Right lobe of liver (tissue), 6 donors: Measurements from ENCODE around the gene MACF1. TPM values are rescaled to one million over a fixed set of nuclear protein-coding genes. Genes with fewer than 3 reads are reported as not detected.

Experiments used
- ATAC-seq, 4 donors: fragments of 200-7000 bp; cut with Tn5 transposase; one replicate each; pipeline ENCODE4 v1.9.1; 2020; ENCODE audit warnings: mild to moderate bottlenecking in 4 of 4, moderate library complexity in 4 of 4
- DNase-seq, 3 donors: peaks; one replicate each; pipeline ENCODE4 v3.0.0-alpha.2; 2020
- H3K27ac ChIP-seq, 3 donors: fragments of 200-600 bp; one replicate each; pipeline ENCODE4 v1.8.0; 2022
- H3K27me3 ChIP-seq, 2 donors: fragments of 200-600 bp; one replicate each; pipeline ENCODE4 v1.8.0; 2022
- H3K36me3 ChIP-seq, 4 donors: fragments of 200-600 bp; sonication (generic) in 1 of 4; one replicate each; pipeline versions ENCODE4 v1.5.1 to v1.8.0; 2017 to 2022; ENCODE audit warnings: control low read depth in 1 of 4
- H3K4me1 ChIP-seq, 4 donors: fragments of 200-600 bp; sonication (generic) in 1 of 4; one replicate each; pipeline versions ENCODE4 v1.5.1 to v1.8.0; 2017 to 2022; ENCODE audit warnings: control low read depth in 1 of 4
- H3K4me3 ChIP-seq, 3 donors: fragments of 200-600 bp; one replicate each; pipeline ENCODE4 v1.8.0; 2022
- H3K9me3 ChIP-seq, 4 donors: fragments of 200-600 bp; sonication (generic) in 1 of 4; one replicate each; pipeline versions ENCODE4 v1.5.1 to v1.8.0; 2017 to 2022; ENCODE audit warnings: control low read depth in 1 of 4
- CTCF ChIP-seq, 4 donors: fragments of 200-600 bp in 3 of 4; fragments of 450-650 bp in 1 of 4; IDR thresholded peaks; one replicate each; pipeline versions ENCODE4 v1.5.1 to v1.8.0; 2016 to 2022; ENCODE audit warnings: antibody characterized with exemption in 4 of 4, mild to moderate bottlenecking in 2 of 4
- POLR2A ChIP-seq: fragments of 450-650 bp; IDR thresholded peaks from one replicate; pipeline ENCODE4 v1.6.1; 2017; ENCODE audit warnings: antibody characterized with exemption, mild to moderate bottlenecking
- WGBS: methylation state at CpG from one replicate; pipeline ENCODE4 v1.1.6; 2018; ENCODE audit warnings: low coverage, low lambda C conversion rate; ENCODE audit not compliant: insufficient coverage; ENCODE audit errors: missing lambda C conversion rate; 5-methylcytosine and 5-hydroxymethylcytosine counted together
- intact Hi-C, 2 donors: fragments of 100-400 bp; cut with DNase I; formaldehyde crosslinking; loops; one replicate each; pipeline versions ENCODE4 v1.11.2 to v1.14.1; 2022
- total RNA-seq, 6 experiments: library from RNA; depleted of rRNA in 2 of 6; stranded (reverse); fragments of >200 nt in 2 of 6; fragmentation: NEBNext Ultra II Directional in 3 of 6; extraction: Animal tissue kit (Norgen Biotek cat#: 25700) in 3 of 6; gene quantifications; one replicate each; pipeline versions ENCODE4 v1.1.0 to v1.2.4, GENCODE V29; 2016 to 2023
- donor health status: DM: no; HTN: yes; CAD: no.
- donor health status: DM: no; HTN: no; CAD: no.
- donor health status: DM: no; HTN: no; CAD: no.
- donor health status: DM: no; HTN: yes; CAD: no.
- donor health status: DM: no; HTN: yes; CAD: no.

The MACF1 gene
- total RNA-seq, 6 experiments from 2014 or later = 78.4 to 141 (median 100) TPM

DNA sequence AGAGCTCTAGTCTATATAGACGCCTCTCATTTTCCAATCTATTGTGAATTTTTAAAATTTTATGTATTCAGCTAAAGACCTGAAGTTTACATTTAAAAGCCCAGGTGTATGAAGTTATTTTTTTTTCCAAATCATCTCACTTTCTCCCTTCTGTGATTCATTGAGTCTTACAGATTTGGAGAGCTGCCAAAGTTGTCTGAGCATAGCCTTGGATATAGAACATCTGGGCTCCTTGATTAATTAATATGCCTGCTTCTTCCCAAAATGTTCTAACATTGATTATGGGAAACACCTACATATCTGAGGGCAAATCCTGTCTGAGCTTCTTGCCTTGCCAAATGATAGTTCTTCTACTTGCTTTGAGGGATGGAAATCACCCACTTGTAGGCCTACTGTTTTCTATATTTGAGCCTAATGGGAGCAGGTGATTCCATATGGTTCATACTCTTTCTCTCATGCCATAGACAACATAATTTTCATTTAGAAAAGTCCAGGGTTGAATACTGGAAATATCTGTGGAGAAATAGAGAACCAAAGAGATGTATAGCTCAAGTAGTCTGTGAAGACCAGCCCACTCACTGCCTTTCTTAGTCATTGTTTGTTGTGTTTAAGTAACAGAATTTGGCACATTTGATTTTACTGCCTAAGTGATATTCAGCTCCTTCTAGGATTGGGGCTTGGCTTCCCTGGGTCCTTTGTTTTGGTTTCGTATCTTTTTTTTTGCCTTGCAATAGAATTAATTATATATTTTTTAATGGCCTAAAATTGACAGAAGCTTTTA lies 46.2 kb downstream of the MACF1 start:
- H3K27me3 ChIP-seq = no peaks in the 10 kb centered on the region
- ATAC-seq (no peak), DNase-seq (no peak)
- H3K27ac ChIP-seq = no peak overlapping the region
- WGBS = 88% methylated on average over 2 of the region's 2 CpGs
- H3K4me3 ChIP-seq = no peak overlapping the region
- H3K4me1 ChIP-seq = no peaks in the 10 kb centered on the region
- no peaks in the 10 kb centered on the region for H3K9me3 ChIP-seq
- peaks cover 4 to 40% (median 9%) of the 10 kb centered on the region in 4 donors for H3K36me3 ChIP-seq
- no peak for TF ChIP-seq CTCF (IDR thresholded peaks at IDR 0.05)
- no peak for TF ChIP-seq POLR2A
- intact Hi-C loops = loop anchor here (10.0 kb wide), 3 partner anchors 46 to 146 kb away; partner anchors contain the start of gene MACF1 (in 1 of the 2)

GRCh38 chr1:39255222-39255621 lies 50.7 kb downstream of the MACF1 start:
- H3K9me3 ChIP-seq = no peaks in the 10 kb centered on the region
- peaks cover 2 to 58% (median 14%) of the 10 kb centered on the region in 4 donors for H3K36me3 ChIP-seq
- no peak for ATAC-seq
- WGBS = 55% methylated on average over 1 of the region's 1 CpG
- no peak overlapping the region for H3K27ac ChIP-seq
- intact Hi-C loops = loop anchor here (10.0 kb wide), 3 partner anchors 50 to 150 kb away; partner anchors contain the start of gene MACF1 (in 1 of the 2)
- no peak for DNase-seq
- no peaks in the 10 kb centered on the region for H3K4me1 ChIP-seq
- no peak overlapping the region for H3K4me3 ChIP-seq
- no peak for TF ChIP-seq CTCF (IDR thresholded peaks at IDR 0.05)
- no peak for TF ChIP-seq POLR2A
- no peaks in the 10 kb centered on the region for H3K27me3 ChIP-seq

DNA sequence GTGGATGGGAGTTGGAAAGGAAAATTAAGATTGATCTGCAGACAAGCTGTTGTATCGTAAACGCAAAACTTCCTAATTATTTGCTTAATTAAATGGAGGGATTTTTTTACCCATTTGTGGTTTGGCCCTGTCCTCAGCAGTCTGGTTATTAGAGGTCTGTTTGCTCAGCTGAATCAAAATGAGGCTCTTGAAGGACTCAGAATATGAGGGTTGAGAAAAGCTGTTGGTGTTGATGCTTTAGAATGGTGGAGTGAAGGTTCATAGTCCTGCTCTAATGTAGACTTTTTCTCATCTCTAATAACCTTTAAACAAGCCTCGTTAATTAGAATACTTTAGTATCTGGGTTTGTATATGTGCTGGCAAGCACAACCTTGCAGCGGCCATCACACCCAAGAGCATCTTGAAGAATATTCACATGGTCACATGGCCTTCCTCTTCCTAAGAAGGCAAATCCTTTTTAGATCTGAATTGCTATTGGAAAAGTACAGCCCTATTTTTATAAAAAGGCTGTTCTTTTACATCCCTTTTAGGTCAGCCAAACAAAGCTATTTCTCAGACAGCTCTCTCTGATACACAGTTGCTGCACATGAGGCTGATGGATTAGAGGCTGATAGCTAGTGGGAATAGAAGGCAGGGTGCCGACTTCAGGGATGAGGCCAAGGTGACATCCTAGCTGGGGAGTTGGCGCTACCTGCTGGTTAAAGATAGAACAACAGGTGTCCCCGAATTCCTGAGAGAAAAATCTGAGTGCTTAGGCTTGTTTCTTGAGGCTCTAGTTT lies 53.8 kb downstream of the MACF1 start:
- DNase-seq = peak in 2 of 3 donors; percentile 39 to 69
- WGBS = 42% methylated on average over 7 of the region's 7 CpGs
- Histone ChIP-seq H3K27ac (no peak overlapping the region), H3K4me1 (no peaks in the 10 kb centered on the region), H3K9me3 (no peaks in the 10 kb centered on the region), H3K4me3 (no peak overlapping the region), H3K36me3 (peaks cover 0 to 40% (median 12%) of the 10 kb centered on the region in 4 donors), H3K27me3 (no peaks in the 10 kb centered on the region)
- intact Hi-C loops = loop anchor here (10.0 kb wide), 3 partner anchors 54 to 154 kb away; partner anchors contain the start of gene MACF1 (in 1 of the 2)
- peak; percentile 92 to 96 (median 95) for ATAC-seq
- no peak for TF ChIP-seq POLR2A
- peak; percentile 80 to 92 (median 84) for TF ChIP-seq CTCF (IDR thresholded peaks at IDR 0.05)

DNA sequence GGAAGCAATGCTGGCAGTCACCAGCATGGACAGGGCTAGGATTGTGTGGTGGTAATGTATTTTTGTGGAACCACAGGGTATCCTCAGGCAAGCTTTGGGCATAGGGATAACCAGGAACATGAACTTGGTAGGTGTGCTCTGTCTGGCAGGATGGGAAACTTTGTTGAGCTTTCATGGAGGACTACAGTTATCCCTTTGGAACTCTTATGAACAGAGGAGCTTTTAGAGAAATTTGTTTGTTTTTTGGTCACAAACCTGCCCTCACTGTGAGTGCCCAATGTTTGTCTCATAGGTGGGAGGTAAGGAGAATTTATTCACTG lies 54.4 kb downstream of the MACF1 start:
- no peaks in the 10 kb centered on the region for H3K4me1 ChIP-seq
- peaks cover 0 to 40% (median 12%) of the 10 kb centered on the region in 4 donors for H3K36me3 ChIP-seq
- no peak overlapping the region for H3K27ac ChIP-seq
- ATAC-seq (no peak), DNase-seq (no peak)
- no peaks in the 10 kb centered on the region for H3K27me3 ChIP-seq
- H3K4me3 ChIP-seq = no peak overlapping the region
- H3K9me3 ChIP-seq = no peaks in the 10 kb centered on the region
- TF ChIP-seq POLR2A (no peak), CTCF (IDR thresholded peaks at IDR 0.05) (no peak)
- intact Hi-C loops = loop anchor here (10.0 kb wide), 3 partner anchors 54 to 154 kb away; partner anchors contain the start of gene MACF1 (in 1 of the 2)
